GM19351 (cell line): ENCODE measurements around the gene PM20D2.

Experiments used
- ATAC-seq: cut with Tn5 transposase; IDR thresholded peaks from one replicate; pipeline ENCODE4 v1.9.1; 2021; ENCODE audit warnings: mild to moderate bottlenecking, moderate library complexity; ENCODE audit not compliant: unreplicated experiment

Gene PM20D2

DNA sequence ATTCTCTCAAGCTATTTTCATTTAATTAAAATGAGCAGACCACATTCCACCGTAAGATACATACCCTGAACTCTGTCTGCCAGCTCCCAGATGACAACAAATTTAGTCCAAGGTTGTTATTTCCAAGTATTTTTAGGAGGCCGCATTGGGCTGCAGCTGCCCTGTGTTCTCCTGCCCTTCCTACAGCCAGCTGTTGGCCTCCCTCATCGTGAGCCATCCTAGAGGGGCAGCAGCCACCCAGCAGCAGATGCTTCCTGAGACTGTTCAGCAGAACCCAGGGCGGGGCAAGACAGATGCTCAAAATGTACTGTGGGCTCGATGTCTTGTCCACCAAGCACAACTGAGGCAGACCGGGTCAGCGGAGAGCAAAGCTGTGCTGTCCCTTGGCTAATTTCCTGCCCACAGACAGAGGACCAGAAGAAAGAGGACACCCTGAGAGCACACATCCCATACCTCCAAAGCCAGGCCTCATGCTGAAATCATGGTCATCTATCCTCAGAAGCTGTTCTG is 54.9 kb downstream of the PM20D2 start:
- no peak for ATAC-seq

- ATAC-seq: no peak
Measured at GRCh38 chr6:89204096-89204495, 58.2 kb downstream of the PM20D2 start.

- ATAC-seq: no peak
Measured at GRCh38 chr6:89205819-89206218, 60.0 kb downstream of the PM20D2 start.

DNA sequence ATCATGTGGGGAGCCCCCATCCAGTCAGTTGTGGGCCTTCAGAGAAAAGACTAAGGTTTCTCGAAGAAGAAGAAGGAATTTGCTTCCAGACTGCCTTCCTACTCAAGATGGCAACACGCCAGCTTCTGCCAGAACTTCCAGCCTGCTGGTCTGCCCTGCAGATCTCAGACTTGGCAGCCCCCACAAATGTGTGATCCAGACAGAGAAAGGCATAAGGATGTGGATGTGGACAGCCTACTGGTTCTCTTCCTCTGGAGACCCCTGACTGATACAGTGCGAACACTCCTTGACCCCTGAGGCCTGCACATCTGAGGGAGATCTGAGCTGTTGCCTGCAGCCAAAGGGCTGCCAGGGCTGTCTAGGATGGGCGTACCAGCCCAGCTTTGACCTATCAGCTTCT is 62.7 kb downstream of the PM20D2 start:
- ATAC-seq: no peak

DNA sequence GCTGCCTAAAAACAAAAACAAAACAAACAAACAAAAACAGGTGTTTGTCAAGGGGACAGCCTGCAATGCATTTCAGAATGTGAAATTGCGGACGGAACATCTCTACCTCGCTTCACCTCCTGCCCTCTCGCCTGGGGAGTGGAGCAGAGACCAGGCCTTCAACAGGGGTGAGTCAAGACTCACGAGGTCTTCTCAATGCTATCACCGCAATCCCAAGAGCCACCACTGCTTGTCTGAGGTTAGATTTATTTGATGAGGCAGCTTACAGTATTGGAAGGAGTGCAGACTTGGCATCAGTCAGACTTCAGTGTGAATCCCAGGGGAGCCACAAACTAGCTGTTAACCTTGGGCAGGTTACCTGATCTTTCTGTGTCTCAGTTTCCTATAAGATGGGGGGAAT is 63.6 kb downstream of the PM20D2 start:
- ATAC-seq: no peak

DNA sequence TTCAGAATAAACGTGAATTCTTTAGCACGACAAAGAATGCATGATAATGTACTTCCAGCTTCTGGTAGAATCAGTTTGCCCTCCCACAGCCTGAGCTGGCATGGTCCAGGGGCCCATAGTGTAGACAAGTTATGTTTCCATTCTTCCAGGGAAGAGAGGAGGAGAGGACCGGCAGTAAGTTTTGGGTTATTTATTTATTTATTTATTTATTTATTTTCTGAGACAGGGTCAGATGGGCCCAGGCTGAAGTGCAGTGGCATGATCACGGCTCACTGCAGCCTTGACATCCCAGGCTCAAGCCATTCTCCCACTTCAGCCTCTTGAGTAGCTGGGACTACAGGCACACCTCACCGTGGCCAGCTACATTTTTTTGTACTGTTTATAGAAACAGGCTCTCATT is 66.6 kb downstream of the PM20D2 start:
- no peak for ATAC-seq

GRCh38 chr6:89214197-89214596 is 68.3 kb downstream of the PM20D2 start:
- no peak for ATAC-seq
